SJSA1 (cell line): Measurements from ENCODE around the gene HDAC4. TPM values are rescaled to one million over a fixed set of nuclear protein-coding genes. Genes with fewer than 3 reads are reported as not detected.
"Not testable (repeated sequence)": the region's sequence is repeated elsewhere in the genome, so short reads cannot be mapped to it uniquely, and the experiment has no call there.

ENCODE experiments used
- DNase-seq, 2 experiments: peaks; one replicate each; pipeline ENCODE4 v3.0.0-alpha.2; 2015 to 2020; ENCODE audit warnings: low spot score in 2 of 2, low read depth in 1 of 2
- H3K27ac ChIP-seq: fragments of 250-450 bp; sonication (Bioruptor Pico); 2 replicates; pipeline ENCODE4 v1.5.1; 2020; ENCODE audit warnings: mild to moderate bottlenecking, moderate library complexity
- H3K27me3 ChIP-seq: fragments of 250-450 bp; sonication (Bioruptor Pico); replicated peaks from 2 replicates; pipeline ENCODE4 v1.5.1; 2020; ENCODE audit warnings: mild to moderate bottlenecking, moderate library complexity
- H3K36me3 ChIP-seq: fragments of 250-450 bp; sonication (Bioruptor Pico); 2 replicates; pipeline ENCODE4 v1.5.1; 2020; ENCODE audit warnings: mild to moderate bottlenecking
- H3K4me1 ChIP-seq: fragments of 250-450 bp; sonication (Bioruptor Pico); replicated peaks from 2 replicates; pipeline ENCODE4 v1.6.1; 2021; ENCODE audit warnings: mild to moderate bottlenecking
- H3K4me3 ChIP-seq: fragments of 250-450 bp; sonication (Bioruptor Pico); 2 replicates; pipeline ENCODE4 v1.5.1; 2020; ENCODE audit warnings: mild to moderate bottlenecking
- H3K9me3 ChIP-seq: fragments of 250-450 bp; sonication (Bioruptor Pico); replicated peaks from 2 replicates; pipeline ENCODE4 v1.5.1; 2020; ENCODE audit warnings: mild to moderate bottlenecking
- total RNA-seq: library from RNA; depleted of rRNA; stranded (reverse); fragments of >200 nt; shearing (Covaris generic); gene quantifications from 2 replicates; pipeline ENCODE4 v1.2.3, GENCODE V29; 2014; rRNA removed

Gene HDAC4
- total RNA-seq: 13.2 and 16.8 TPM in 2 replicates

DNA sequence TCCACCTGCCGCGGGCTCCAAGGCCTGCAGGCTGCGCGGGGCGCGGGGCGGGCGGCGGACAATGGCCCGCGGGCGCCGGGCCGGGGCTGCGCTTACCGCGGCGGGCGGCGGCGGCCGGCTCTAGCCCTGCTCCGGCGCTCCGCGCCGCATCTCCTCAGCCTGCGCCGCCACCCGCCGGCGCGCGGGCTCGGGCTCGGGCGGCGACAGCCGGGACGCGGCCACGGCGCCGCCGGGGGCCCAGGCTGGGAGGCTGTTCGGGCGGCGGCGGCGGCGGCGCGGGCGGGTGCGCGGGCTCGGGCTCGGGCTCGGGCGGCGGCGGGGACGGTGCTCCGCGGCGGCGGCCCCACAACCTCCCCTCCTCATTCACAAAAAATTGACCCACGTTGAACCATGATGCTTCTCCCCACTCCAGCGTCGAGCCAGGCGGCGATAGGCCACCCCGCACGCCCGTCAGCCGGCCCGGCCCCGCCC lies at the start of gene HDAC4:
Gene HDAC4 (minus strand): TSS at position 425 of the 471 bp plus-strand sequence. CDS start 48,321 bp downstream, outside the sequence.
- no peak for DNase-seq
- Histone ChIP-seq H3K4me3 (peak within 1 kb of the TSS; percentile 87), H3K27me3 (no peaks in the 10 kb centered on the region), H3K4me1 (peaks cover 15% of the 10 kb centered on the region), H3K9me3 (no peaks in the 10 kb centered on the region), H3K27ac (peak within 1 kb of the TSS; percentile 100), H3K36me3 (peaks cover 7% of the 10 kb centered on the region; the same call in 1 of the 2 replicates)

DNA sequence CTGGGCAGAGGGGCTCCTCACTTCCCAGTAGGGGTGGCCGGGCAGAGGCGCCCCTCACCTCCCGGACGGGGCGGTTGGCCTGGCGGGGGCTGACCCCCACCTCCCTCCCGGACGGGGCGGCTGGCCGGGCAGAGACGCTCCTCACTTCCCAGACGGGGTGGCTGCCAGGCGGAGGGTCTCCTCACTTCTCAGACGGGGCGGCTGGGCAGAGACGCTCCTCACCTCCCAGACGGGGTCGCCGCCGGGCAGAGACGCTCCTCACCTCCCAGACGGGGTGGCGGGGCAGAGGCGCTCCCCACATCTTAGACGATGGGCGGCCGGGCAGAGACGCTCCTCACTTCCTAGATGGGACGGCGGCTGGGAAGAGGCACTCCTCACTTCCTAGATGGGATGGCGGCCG lies 48.6 kb upstream of the HDAC4 start:
- peak in 1 of 2 experiments; percentile 19 for DNase-seq
- H3K9me3 ChIP-seq, H3K36me3 ChIP-seq, H3K4me3 ChIP-seq, H3K27ac ChIP-seq, H3K4me1 ChIP-seq: not testable (repeated sequence)
- peaks cover 10% of the 10 kb centered on the region for H3K27me3 ChIP-seq

DNA sequence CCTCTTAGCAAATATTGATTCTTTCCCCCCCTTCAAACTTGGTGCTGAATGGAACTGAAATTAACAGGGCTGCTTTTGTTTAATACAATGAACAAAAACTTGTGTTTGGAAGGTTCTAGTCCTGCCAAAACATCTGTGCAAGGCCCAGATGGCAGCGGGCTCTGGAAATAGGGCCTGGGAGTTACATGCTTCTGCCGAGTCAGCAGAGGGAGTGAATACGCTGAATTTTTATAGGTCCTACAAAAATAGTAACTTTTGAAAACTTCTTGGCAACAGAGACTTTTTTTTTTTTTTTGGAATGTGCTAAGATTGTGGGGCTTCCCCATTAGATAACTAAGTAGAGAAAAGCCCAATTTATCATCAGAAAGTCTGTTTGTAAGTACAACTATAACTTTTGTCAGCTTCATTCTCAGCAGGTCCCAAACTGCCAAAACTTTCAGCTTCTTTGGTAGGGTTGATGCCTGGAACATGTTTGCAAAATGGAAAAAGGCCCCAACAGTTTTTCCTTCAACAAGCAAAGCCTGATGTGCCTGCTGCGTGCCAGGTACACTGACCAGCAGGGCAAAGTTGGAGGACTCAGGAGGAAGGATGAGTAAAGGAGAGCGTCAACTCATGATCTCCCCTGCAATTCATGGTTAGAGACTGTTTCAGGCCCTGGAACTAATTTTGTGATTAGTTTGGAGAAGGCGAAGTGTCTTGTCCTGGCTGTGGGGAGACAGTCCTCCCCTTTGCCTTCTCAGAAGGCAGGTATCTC lies 45.1 kb upstream of the HDAC4 start:
- Histone ChIP-seq H3K4me1 (peaks cover 15% of the 10 kb centered on the region; the same call in 1 of the 2 replicates), H3K27me3 (peaks cover 16% of the 10 kb centered on the region), H3K4me3 (no peak overlapping the region), H3K36me3 (no peaks in the 10 kb centered on the region), H3K9me3 (peaks cover 3% of the 10 kb centered on the region; the same call in 1 of the 2 replicates), H3K27ac (no peak overlapping the region)
- DNase-seq: peak in 1 of 2 experiments; percentile 5

DNA sequence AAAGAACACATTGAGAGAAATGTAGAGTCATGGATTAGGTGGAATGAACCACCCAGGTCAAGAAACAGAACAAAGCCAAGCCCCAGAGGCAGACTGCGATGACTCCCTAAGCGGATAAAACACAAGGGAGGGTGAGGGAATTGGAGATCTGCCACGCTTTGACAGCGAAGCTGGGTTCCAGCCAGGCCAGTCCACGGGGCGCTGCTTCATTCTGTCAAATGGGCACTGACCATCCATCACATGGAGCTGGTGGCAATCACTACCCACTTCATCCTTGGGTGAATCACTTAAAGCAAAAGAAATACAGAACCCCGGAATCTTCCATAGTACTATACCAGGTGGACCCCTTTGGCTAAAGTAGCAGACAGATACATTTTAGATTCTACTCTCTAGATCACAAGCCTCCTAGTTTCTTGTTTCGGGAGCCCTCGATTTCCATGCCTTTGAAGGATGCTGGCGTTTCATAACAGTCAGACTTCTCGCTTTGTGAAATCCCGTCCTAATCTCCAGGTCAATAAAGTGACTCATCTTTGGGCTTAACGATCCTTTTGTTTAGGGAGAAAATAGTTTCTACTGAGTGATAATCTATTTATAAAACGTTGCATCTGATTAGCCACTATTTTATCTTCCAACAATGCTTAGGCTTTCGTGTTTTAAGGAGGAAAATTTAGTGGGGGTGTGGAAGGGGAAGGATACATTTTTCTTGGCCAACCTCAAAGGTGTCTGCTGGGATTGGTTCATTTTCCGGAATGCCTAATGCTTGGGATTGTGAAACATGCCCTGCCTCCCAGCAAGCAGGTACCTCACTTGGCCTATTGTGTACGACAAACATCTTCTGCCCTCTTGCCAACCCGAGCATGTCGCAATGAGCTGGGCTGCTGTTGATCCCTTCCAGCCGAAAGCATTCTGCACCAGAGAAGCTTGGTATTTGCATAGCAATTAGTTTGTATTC lies 44.1 kb upstream of the HDAC4 start:
- peaks cover 26% of the 10 kb centered on the region for H3K27me3 ChIP-seq
- DNase-seq: peak in 1 of 2 experiments; percentile 28
- H3K9me3 ChIP-seq: peaks cover 3% of the 10 kb centered on the region; the same call in 1 of the 2 replicates
- peaks cover 15% of the 10 kb centered on the region; the same call in 1 of the 2 replicates for H3K4me1 ChIP-seq
- no peaks in the 10 kb centered on the region for H3K36me3 ChIP-seq
- no peak overlapping the region for H3K27ac ChIP-seq
- H3K4me3 ChIP-seq: no peak overlapping the region

DNA sequence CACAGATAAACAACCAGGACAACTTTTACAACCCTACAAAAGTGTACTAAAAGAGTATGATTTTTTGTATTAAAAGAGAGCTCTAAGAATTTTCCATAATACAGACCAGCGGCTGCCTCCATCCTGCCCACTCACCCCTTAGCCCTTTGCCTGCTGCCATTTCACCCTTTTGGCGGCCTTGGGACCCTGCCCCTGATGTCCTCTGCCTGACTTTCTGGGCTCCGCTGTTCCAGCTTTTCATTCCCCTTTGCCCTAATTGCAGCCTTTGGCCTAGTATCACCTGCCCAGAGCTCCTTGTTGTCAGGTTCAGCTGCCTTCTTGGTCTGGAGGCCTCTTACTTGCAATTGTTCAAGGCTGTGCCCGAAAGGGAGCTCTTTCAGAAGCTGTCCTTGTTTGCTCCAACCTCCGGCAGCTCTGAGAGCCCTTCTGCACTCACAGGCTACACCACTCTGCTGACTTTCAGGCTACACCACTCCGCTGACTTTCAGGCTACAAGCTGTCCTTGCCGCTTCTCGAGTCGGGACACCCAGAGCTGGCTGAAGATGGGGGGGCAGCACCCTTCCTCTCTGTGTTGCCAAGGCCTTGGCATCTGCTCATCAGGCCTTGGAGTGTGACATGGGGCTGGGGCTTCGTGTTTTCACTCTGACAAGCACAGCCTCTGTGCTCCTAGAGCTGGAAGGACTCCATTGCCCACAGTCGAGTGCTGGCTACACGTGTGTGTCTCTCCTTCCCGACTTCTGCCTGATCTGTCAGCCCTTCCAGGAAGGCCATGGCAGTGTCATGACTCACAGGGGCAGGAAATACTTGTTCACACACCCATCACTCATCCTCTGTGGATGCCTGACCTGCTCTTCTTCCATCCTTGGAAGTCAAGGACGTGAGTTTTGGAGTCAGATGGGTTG lies 43.1 kb upstream of the HDAC4 start:
- Histone ChIP-seq H3K4me3 (no peak overlapping the region), H3K27ac (no peak overlapping the region), H3K27me3 (peaks cover 30% of the 10 kb centered on the region), H3K36me3 (no peaks in the 10 kb centered on the region), H3K4me1 (peaks cover 15% of the 10 kb centered on the region; the same call in 1 of the 2 replicates), H3K9me3 (peaks cover 3% of the 10 kb centered on the region; the same call in 1 of the 2 replicates)
- peak in 1 of 2 experiments; percentile 41 for DNase-seq

DNA sequence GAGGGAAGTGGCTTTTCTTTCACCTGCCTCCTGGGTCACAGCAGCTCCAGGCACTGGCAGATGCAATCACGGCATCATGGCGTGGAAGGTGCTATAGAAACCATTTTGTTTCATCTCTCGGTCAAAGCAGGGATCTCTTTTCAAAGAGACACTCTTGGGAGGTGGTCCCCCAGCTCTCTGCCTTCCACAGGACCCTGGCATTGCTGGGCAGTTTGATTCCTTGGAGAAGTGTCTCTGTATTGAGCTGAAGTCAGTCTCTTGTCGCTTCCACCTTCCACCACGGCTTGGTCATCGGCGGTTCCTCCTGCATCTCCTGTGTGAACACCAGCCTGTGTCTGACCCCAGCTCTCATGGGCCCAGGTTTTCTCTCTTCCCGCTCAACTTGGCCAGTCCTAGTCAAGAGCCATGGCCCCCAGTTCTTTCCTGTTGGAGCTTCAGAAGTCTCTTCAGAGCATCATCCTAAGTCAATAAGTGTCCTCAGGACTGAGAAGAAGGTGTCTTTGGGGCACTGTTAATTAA lies 42.3 kb upstream of the HDAC4 start:
- Histone ChIP-seq H3K27ac (no peak overlapping the region), H3K4me3 (no peak overlapping the region), H3K4me1 (peaks cover 15% of the 10 kb centered on the region; the same call in 1 of the 2 replicates), H3K27me3 (peaks cover 35% of the 10 kb centered on the region), H3K9me3 (peaks cover 3% of the 10 kb centered on the region; the same call in 1 of the 2 replicates), H3K36me3 (no peaks in the 10 kb centered on the region)
- peak in 1 of 2 experiments; percentile 25 for DNase-seq

DNA sequence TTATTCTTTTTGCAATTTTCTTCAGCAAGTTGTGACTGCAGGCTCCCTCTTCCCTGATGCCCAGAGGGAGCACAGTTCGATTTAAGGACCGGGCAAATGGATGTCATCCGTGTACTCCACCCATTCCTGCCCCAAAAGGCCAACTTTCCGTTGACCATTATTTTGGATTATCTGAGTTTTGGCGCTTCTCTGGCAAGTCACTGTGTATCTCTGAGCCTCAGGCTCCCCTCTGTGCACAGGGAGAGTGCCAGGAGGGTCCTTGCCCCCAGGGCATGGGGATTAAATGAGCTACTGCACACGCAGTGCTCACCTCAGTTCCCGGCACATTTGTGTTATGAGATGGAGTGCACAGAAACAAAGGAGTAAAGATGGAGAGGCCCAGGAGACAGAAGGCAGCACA lies 41.4 kb upstream of the HDAC4 start:
- Histone ChIP-seq H3K4me3 (no peak overlapping the region), H3K9me3 (peaks cover 3% of the 10 kb centered on the region; the same call in 1 of the 2 replicates), H3K27ac (no peak overlapping the region), H3K27me3 (peaks cover 35% of the 10 kb centered on the region), H3K4me1 (peaks cover 15% of the 10 kb centered on the region; the same call in 1 of the 2 replicates), H3K36me3 (no peaks in the 10 kb centered on the region)
- no peak for DNase-seq

DNA sequence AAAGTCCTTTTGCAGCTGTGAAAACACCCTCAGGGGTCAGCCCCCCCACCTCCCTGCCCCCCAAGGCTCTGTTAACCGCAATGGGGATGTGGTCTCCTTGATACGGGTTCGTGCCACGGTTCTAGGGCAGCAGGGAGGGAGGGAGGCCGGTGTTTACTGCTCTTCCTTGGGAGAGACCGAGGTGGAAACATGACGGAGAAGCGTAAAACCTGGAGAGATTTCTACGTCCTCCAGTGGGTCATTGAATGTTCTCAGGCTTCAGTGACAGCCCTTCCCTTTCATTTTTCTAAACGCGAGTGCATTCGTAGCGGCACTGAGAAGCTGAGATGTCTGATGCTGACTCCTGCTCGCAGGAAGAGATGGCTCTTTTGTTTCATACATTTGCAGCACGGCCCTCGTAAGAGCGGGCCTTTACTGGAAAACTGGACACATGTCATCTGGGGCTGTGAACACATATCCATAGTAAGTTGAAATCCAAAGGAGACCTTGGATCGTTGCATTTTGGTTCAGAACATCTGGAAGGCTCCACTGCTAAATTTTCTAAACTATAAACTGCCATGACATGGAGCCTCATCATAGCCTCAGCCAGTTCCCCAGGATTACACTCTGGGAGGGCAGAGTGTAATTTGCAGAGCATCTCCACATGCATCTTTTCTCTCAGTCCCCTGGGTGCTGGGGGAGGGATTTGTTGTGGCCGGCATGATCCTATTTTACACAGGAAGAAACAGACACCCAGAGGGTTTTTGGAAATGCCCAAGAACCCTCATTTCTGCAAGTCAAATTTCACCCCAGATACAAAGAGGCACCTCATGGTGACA lies 40.6 kb upstream of the HDAC4 start:
- peaks cover 15% of the 10 kb centered on the region; the same call in 1 of the 2 replicates for H3K4me1 ChIP-seq
- peaks cover 3% of the 10 kb centered on the region; the same call in 1 of the 2 replicates for H3K9me3 ChIP-seq
- H3K27ac ChIP-seq: no peak overlapping the region
- no peaks in the 10 kb centered on the region for H3K36me3 ChIP-seq
- DNase-seq: peak in 1 of 2 experiments; percentile 24
- no peak overlapping the region for H3K4me3 ChIP-seq
- peaks cover 40% of the 10 kb centered on the region for H3K27me3 ChIP-seq

DNA sequence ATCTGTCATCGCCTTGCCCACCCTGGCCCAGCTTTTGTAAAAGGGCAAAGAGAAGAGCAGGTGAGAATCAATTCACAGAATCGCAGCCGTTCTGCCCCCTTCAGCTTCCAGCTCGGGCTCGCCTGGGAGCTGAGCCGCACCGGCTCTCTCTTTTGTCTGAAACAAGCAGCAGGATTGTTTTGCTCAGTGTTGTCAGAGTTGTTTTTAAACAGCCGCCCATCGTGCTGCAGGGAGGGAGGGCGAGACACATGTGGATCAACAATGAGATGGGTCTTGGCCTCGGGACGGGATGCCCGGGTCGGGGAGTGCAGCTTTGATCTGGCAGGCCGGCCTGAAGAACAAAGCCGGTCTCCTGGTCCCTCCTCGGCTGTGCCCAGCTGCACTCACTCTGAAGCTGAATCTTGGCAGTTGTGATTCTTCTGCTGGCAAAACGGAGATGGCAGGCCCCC lies 39.7 kb upstream of the HDAC4 start:
- peaks cover 15% of the 10 kb centered on the region; the same call in 1 of the 2 replicates for H3K4me1 ChIP-seq
- peak in 1 of 2 experiments; percentile 35 for DNase-seq
- H3K9me3 ChIP-seq: peaks cover 3% of the 10 kb centered on the region; the same call in 1 of the 2 replicates
- H3K4me3 ChIP-seq: no peak overlapping the region
- no peaks in the 10 kb centered on the region for H3K36me3 ChIP-seq
- H3K27ac ChIP-seq: no peak overlapping the region
- H3K27me3 ChIP-seq: peaks cover 37% of the 10 kb centered on the region

DNA sequence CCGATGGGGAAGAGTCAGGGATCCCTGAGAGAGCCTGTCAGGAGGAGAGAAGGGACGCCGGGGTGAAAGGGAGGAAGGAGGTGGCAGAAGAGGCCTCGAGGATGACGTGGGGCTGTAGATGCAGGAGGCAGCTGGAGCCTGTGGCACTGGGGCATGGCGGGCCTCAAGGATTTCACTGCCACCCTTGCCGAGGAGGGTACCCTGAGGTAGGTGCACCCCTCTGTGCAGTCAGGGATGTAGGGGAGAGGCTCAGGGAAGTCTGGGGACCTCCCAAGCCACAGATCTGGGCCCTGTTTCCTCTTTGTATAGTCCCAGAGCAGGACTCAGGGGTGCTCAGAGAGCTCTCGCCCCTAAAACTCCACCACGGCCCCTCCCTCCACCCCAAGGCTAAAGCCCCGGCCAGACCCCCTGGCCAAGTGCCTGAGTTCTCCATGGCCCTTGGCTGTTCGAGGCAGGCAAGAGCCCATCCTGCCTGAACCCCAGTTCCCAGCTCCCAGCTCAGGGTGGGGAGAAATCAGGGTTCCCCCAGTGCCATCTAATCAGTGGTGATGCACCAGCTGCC lies 39.0 kb upstream of the HDAC4 start:
- Histone ChIP-seq H3K27me3 (peaks cover 37% of the 10 kb centered on the region), H3K4me3 (no peak overlapping the region)

DNA sequence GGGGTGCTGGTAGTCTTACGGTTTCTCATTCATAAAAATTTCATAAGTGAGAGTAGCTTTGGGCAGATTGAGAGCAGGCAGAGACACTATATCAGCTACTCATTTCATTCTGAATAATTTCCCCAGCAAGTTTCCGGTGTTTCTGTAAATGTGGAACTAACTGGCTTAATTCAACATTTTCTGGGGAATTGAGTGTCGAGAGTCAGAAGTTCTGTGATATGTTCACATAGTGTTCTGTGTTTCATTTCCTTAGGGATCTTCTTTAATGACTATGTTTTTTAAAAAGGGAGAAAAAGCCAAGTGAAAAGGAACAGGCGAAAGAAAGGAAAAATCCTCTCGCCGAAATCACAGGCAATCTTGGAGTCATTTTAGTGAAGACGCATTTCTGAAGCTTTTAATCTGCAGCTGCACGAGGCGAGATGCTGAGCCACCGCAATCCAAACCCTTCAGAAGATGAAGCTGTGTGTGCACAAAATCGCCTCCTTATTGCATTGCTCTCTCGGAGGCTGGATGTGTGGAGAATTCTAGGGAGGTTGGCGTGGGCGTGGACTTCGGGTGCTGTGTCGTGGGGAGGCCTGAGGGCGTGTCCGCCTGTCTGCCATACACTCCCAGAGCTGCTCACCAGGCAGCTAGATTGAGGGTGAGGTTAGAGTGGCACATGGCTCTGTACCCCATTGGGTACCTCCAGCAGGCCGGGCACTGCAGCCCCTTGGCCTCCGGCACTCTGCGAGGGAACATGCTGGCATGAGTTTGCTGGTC lies 38.4 kb upstream of the HDAC4 start:
- peaks cover 37% of the 10 kb centered on the region for H3K27me3 ChIP-seq
- no peak overlapping the region for H3K27ac ChIP-seq
- H3K36me3 ChIP-seq: no peaks in the 10 kb centered on the region
- H3K4me3 ChIP-seq: no peak overlapping the region
- DNase-seq: peak in 1 of 2 experiments; percentile 27
- no peaks in the 10 kb centered on the region for H3K9me3 ChIP-seq
- peaks cover 3% of the 10 kb centered on the region for H3K4me1 ChIP-seq

More for the DNA sequence above, 39.0 kb upstream of the HDAC4 start:
- Histone ChIP-seq H3K36me3 (no peaks in the 10 kb centered on the region), H3K9me3 (peaks cover 2% of the 10 kb centered on the region; the same call in 1 of the 2 replicates), H3K4me1 (peaks cover 10% of the 10 kb centered on the region; the same call in 1 of the 2 replicates), H3K27ac (no peak overlapping the region)
- peak in 1 of 2 experiments; percentile 30 for DNase-seq
